AG10803 (cell line): ENCODE results near the gene ACTL9.
"Not testable (repeated sequence)": the region's sequence is repeated elsewhere in the genome, so short reads cannot be mapped to it uniquely, and the experiment has no call there.

Experiments
- DNase-seq: peaks from one replicate; pipeline ENCODE4 v3.0.0; 2010; ENCODE audit warnings: low read depth
- H3K4me3 ChIP-seq: 2 replicates; pipeline ENCODE4 v1.5.1; 2011; ENCODE audit warnings: mild to moderate bottlenecking, low read length, control low read depth
- CTCF ChIP-seq: conservative IDR thresholded peaks from 2 replicates; pipeline ENCODE4 v1.5.1; 2011; ENCODE audit warnings: mild to moderate bottlenecking, low read length, control low read depth, inconsistent platforms

Gene ACTL9

GRCh38 chr19:8705742-8706141 is 7.1 kb upstream of the ACTL9 start:
- no peak for DNase-seq
- TF ChIP-seq CTCF: no peak
- H3K4me3 ChIP-seq: no peak overlapping the region

GRCh38 chr19:8705304-8705703 is 6.7 kb upstream of the ACTL9 start:
- H3K4me3 ChIP-seq, DNase-seq: not testable (repeated sequence)

- no peak for TF ChIP-seq CTCF
- DNase-seq: no peak
Measured at GRCh38 chr19:8703223-8703622, 4.6 kb upstream of the ACTL9 start.

GRCh38 chr19:8702350-8702749 is 3.8 kb upstream of the ACTL9 start:
- DNase-seq: no peak
- TF ChIP-seq CTCF: no peak
- no peak overlapping the region for H3K4me3 ChIP-seq

More at GRCh38 chr19:8703223-8703622, 4.6 kb upstream of the ACTL9 start:
- no peak overlapping the region for H3K4me3 ChIP-seq

GRCh38 chr19:8700956-8701355 is 2.4 kb upstream of the ACTL9 start:
- DNase-seq: no peak
- TF ChIP-seq CTCF: no peak
- H3K4me3 ChIP-seq: no peak overlapping the region

- TF ChIP-seq CTCF: no peak
- no peak overlapping the region for H3K4me3 ChIP-seq
- DNase-seq: no peak
Measured at GRCh38 chr19:8699908-8700307, 1.3 kb upstream of the ACTL9 start.

- DNase-seq: no peak
- H3K4me3 ChIP-seq: no peak overlapping the region
- no peak for TF ChIP-seq CTCF
Measured at GRCh38 chr19:8697671-8698432, 743 bp downstream of the ACTL9 start.
